ENCODE measurements around the gene KLHL30.

GRCh38 chr2:238125127-238125885, 13.2 kb upstream of the KLHL30 start:
- no peak for TF ChIP-seq CTCF (conservative IDR thresholded peaks at IDR 0.05)
- no peak for TF ChIP-seq ZFX (IDR thresholded peaks at IDR 0.05)

Measured in C4-2B (cell line).